ENCODE data around the gene CST9L.

- TF ChIP-seq POLR2AphosphoS5 (IDR thresholded peaks at IDR 0.05) = no peak
- peak; percentile 76 to 86 for TF ChIP-seq CTCF (IDR thresholded peaks at IDR 0.05)
- no peak for TF ChIP-seq EP300 (IDR thresholded peaks at IDR 0.05)
Observed at GRCh38 chr20:23606652-23607049, 38.4 kb upstream of the CST9L start.
